Bronchial epithelial cell (primary cell): ENCODE data around the gene PLPP4. TPM values are rescaled to one million over a fixed set of nuclear protein-coding genes. Genes with fewer than 3 reads are reported as not detected.
A peak's percentile ranks its signal among the peaks of the same experiment; 100 is the strongest.

ENCODE experiments used
- DNase-seq: peaks from one replicate; pipeline ENCODE4 v3.0.0-alpha.2; 2010; ENCODE audit warnings: low read depth
- FAIRE-seq: peaks from 2 replicates; lab custom pipeline; 2011; peaks lifted over from hg19 to GRCh38; lab: Jason Lieb, UNC
- H3K27me3 ChIP-seq: 2 replicates; pipeline ENCODE4 v1.5.1; 2011; ENCODE audit warnings: low read length; ENCODE audit not compliant: control insufficient read depth, insufficient read depth
- H3K36me3 ChIP-seq: 2 replicates; pipeline ENCODE4 v1.5.1; 2011; ENCODE audit warnings: low read length; ENCODE audit not compliant: control insufficient read depth, insufficient read depth
- H3K4me3 ChIP-seq: 2 replicates; pipeline ENCODE4 v1.5.1; 2011; ENCODE audit warnings: mild to moderate bottlenecking, low read depth, low read length, control low read depth
- total RNA-seq: library from RNA; depleted of rRNA; stranded (reverse); fragments of >200 nt; gene quantifications from 2 replicates; pipeline ENCODE4 v1.2.1, GENCODE V29; 2014
- TF ChIP-seq, protein P1 (sequence below): IDR thresholded peaks from 2 replicates; pipeline ENCODE4 v1.5.1; 2011; ENCODE audit warnings: mild to moderate bottlenecking, moderate library complexity, low read length, control low read depth, inconsistent platforms; ENCODE audit not compliant: insufficient read depth, severe bottlenecking

PLPP4 gene
- total RNA-seq, 1 donor from 2014 or later, result 0.26 TPM

DNA sequence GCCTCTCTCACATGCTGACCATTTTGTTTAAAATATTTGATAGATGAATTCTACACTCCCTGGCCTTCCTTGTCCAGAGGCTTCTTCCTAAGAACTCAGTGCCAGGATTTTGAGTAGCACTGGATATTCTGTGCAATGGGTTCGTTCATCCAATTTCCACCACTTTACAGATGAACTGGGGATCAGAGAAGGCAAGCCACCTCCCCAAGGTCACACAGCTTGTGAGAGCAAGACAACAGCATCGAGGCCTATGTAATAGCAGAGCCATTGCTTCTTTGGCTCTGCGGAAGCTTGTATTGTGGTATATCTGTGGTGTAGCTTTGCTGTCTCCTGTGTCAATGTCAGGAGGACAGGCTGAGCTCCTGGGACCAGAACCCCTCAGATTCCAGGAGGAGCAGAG, 140.9 kb downstream of the PLPP4 start:
- Histone ChIP-seq H3K4me3 (no peak overlapping the region), H3K36me3 (no peaks in the 10 kb centered on the region), H3K27me3 (no peaks in the 10 kb centered on the region)
- TF ChIP-seq, protein P1, sequence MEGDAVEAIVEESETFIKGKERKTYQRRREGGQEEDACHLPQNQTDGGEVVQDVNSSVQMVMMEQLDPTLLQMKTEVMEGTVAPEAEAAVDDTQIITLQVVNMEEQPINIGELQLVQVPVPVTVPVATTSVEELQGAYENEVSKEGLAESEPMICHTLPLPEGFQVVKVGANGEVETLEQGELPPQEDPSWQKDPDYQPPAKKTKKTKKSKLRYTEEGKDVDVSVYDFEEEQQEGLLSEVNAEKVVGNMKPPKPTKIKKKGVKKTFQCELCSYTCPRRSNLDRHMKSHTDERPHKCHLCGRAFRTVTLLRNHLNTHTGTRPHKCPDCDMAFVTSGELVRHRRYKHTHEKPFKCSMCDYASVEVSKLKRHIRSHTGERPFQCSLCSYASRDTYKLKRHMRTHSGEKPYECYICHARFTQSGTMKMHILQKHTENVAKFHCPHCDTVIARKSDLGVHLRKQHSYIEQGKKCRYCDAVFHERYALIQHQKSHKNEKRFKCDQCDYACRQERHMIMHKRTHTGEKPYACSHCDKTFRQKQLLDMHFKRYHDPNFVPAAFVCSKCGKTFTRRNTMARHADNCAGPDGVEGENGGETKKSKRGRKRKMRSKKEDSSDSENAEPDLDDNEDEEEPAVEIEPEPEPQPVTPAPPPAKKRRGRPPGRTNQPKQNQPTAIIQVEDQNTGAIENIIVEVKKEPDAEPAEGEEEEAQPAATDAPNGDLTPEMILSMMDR, result no peak
- FAIRE-seq (peak; percentile 7), DNase-seq (no peak)

DNA sequence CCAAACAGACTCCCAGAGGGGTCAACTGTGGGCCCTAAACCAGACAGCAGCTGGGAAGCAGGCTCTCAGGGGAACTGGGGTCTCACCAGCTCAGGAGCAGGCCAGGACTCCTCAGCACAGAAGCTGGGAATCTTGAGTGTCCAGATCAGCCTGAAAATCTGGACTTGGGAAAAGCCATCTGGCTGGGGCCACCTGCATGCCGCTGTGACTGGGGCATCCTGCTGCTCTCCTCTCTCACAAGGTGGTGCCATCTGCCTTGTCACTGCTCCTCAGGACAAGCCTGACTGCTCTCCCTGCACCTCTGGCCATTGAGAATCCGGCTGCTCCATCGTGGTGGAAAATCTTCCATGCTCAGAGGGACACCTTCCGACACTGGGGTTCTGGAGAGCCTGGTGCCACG, 141.4 kb downstream of the PLPP4 start:
- DNase-seq (no peak), FAIRE-seq (no peak)
- H3K4me3 ChIP-seq, result no peak overlapping the region
- H3K27me3 ChIP-seq, result no peaks in the 10 kb centered on the region
- H3K36me3 ChIP-seq, result no peaks in the 10 kb centered on the region
- TF ChIP-seq, protein P1, result peak; percentile 17

DNA sequence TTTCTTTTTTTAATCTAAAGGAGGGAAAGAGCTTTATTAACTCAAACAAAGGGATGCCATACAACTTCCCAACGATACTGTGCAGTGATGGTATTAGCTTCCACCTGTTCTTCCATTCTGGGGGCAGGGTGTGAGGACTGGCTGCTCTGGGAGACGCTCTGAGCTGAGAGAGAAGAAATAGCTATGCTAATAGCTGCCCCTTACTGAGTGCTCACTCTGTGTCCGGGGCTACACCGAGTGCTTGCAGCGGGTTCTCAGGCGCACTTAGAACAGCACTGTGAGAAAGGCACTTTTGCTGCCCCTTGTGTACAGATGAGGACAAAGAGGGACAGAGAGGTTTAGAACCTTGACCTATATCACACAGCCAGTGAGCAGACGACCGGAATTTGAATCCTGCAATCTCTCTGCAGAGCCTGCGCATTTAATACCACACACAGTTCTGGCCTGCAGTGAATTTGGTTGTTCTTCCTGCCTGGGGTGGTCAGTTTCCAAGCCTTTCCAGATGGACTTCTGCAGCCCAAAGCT, 142.2 kb downstream of the PLPP4 start:
- FAIRE-seq, result no peak

DNA sequence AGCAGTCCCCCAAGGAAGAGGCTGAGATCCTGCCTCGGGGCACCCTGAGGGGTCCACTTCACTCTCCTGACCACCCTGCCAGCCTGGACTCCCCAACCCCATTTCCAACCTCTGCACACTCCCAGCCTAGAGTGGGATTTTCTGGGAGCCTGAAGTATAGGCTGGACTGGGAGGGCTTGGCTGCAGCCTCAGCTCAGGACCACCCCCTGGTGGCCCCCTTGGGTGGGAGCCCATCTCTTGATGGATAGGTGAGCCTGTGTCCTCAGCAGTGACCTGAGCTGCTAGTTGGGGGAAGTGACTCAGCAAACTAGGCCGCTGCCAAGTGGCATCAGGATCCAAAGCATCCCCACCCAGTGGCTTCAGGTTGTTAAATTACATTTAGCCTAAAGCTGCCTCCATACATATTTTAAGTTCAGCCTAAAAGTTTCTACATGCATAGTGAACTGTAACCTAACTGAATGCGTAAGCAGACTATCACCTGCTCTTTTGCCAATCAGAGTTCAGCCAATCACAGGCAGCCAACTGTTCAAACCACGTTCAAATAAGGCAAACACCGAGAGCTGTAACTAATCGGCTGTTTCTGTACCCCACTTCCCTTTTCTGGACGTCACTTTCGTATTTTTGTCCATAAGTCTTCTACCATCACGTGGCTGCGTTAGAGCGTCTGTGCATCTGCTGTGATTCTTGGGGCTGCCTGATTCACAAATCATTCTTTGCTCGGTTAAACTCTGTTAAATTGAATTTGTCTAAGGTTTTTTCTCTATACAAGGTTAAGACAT, 144.0 kb downstream of the PLPP4 start:
- Histone ChIP-seq H3K27me3 (no peaks in the 10 kb centered on the region), H3K4me3 (no peak overlapping the region), H3K36me3 (no peaks in the 10 kb centered on the region)
- no peak for DNase-seq
- TF ChIP-seq, protein P1, result peak; percentile 18
- no peak for FAIRE-seq

More for the DNA sequence above, 142.2 kb downstream of the PLPP4 start:
- H3K36me3 ChIP-seq, result no peaks in the 10 kb centered on the region
- TF ChIP-seq, protein P1, result no peak
- H3K27me3 ChIP-seq, result no peaks in the 10 kb centered on the region
- no peak for DNase-seq
- no peak overlapping the region for H3K4me3 ChIP-seq

DNA sequence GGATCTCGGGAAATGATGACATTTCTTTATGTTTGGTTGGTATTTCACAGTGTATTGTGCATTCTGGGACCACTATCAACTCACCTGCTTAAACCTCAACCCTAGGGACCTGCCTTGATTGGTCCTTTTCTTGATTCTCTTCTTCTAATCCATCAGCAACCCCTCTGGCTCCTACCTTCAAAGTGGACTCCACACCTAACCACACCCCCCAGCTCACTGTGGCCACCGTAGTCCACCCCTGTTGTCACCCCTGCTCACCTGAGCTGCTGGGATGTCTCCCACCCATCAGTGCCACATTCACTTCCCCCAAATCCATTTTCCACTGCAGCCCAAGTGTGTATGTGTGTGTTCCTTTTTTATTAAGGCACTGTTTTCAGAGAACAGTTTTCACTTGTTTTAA, 145.0 kb downstream of the PLPP4 start:
- TF ChIP-seq, protein P1, result no peak
- Histone ChIP-seq H3K27me3 (no peaks in the 10 kb centered on the region), H3K4me3 (no peak overlapping the region), H3K36me3 (no peaks in the 10 kb centered on the region)
- DNase-seq (no peak), FAIRE-seq (no peak)
